ENCODE measurements around the gene CLDN15.

CLDN15 gene

GRCh38 chr7:101234636-101235035, 3.0 kb downstream of the CLDN15 start:
- peaks cover 0 to 4% of the 10 kb centered on the region in 2 donors for H3K27me3 ChIP-seq (ENCODE audit: control insufficient read depth in 1 of 2, insufficient read depth in 2 of 2, low read length in 2 of 2)
- no peaks in the 10 kb centered on the region for H3K9me3 ChIP-seq (ENCODE audit: low read length)
- H3K36me3 ChIP-seq (ENCODE audit: insufficient read depth, low read length), result peaks cover 5% of the 10 kb centered on the region
- H3K4me1 ChIP-seq (ENCODE audit: insufficient read depth, low read length), result peaks cover 15% of the 10 kb centered on the region
- no peak overlapping the region for H3K4me3 ChIP-seq (ENCODE audit: low read depth in 1 of 2, low read length in 2 of 2)
- H3K27ac ChIP-seq (ENCODE audit: low read depth, low read length), result no peak overlapping the region
- no peak overlapping the region for H3K9ac ChIP-seq (ENCODE audit: low read length)

GRCh38 chr7:101233907-101234547, 3.6 kb downstream of the CLDN15 start:
- Histone ChIP-seq H3K9ac (ENCODE audit: low read length) (no peak overlapping the region), H3K27me3 (ENCODE audit: control insufficient read depth in 1 of 2, insufficient read depth in 2 of 2, low read length in 2 of 2) (peaks cover 0 to 4% of the 10 kb centered on the region in 2 donors), H3K36me3 (ENCODE audit: insufficient read depth, low read length) (no peaks in the 10 kb centered on the region)

GRCh38 chr7:101232141-101232850, 5.3 kb downstream of the CLDN15 start:
- Histone ChIP-seq H3K27me3 (ENCODE audit: control insufficient read depth in 1 of 2, insufficient read depth in 2 of 2, low read length in 2 of 2) (peaks cover 0 to 4% of the 10 kb centered on the region in 2 donors), H3K4me1 (ENCODE audit: insufficient read depth, low read length) (peaks cover 3% of the 10 kb centered on the region), H3K4me3 (ENCODE audit: low read depth in 1 of 2, low read length in 2 of 2) (no peak overlapping the region), H3K9ac (ENCODE audit: low read length) (no peak overlapping the region), H3K9me3 (ENCODE audit: low read length) (no peaks in the 10 kb centered on the region), H3K27ac (ENCODE audit: low read depth, low read length) (no peak overlapping the region), H3K36me3 (ENCODE audit: insufficient read depth, low read length) (peaks cover 7% of the 10 kb centered on the region)

More at GRCh38 chr7:101233907-101234547, 3.6 kb downstream of the CLDN15 start:
- H3K27ac ChIP-seq (ENCODE audit: low read depth, low read length), result no peak overlapping the region
- peaks cover 15% of the 10 kb centered on the region for H3K4me1 ChIP-seq (ENCODE audit: insufficient read depth, low read length)
- H3K4me3 ChIP-seq (ENCODE audit: low read depth in 1 of 2, low read length in 2 of 2), result no peak overlapping the region
- no peaks in the 10 kb centered on the region for H3K9me3 ChIP-seq (ENCODE audit: low read length)

GRCh38 chr7:101231644-101232043, 6.0 kb downstream of the CLDN15 start:
- no peak overlapping the region for H3K9ac ChIP-seq (ENCODE audit: low read length)
- no peak overlapping the region for H3K27ac ChIP-seq (ENCODE audit: low read depth, low read length)
- no peaks in the 10 kb centered on the region for H3K4me1 ChIP-seq (ENCODE audit: insufficient read depth, low read length)
- peaks cover 0 to 4% of the 10 kb centered on the region in 2 donors for H3K27me3 ChIP-seq (ENCODE audit: control insufficient read depth in 1 of 2, insufficient read depth in 2 of 2, low read length in 2 of 2)
- no peak overlapping the region for H3K4me3 ChIP-seq (ENCODE audit: low read depth in 1 of 2, low read length in 2 of 2)
- H3K9me3 ChIP-seq (ENCODE audit: low read length), result no peaks in the 10 kb centered on the region
- H3K36me3 ChIP-seq (ENCODE audit: insufficient read depth, low read length), result peaks cover 10% of the 10 kb centered on the region

GRCh38 chr7:101226721-101227120, 10.9 kb downstream of the CLDN15 start:
- H3K9me3 ChIP-seq (ENCODE audit: low read length), result no peaks in the 10 kb centered on the region
- H3K4me3 ChIP-seq (ENCODE audit: low read depth in 1 of 2, low read length in 2 of 2), result no peak overlapping the region
- H3K4me1 ChIP-seq (ENCODE audit: insufficient read depth, low read length), result no peaks in the 10 kb centered on the region
- peaks cover 29% of the 10 kb centered on the region for H3K36me3 ChIP-seq (ENCODE audit: insufficient read depth, low read length)
- no peak overlapping the region for H3K9ac ChIP-seq (ENCODE audit: low read length)
- no peaks in the 10 kb centered on the region for H3K27me3 ChIP-seq (ENCODE audit: control insufficient read depth in 1 of 2, insufficient read depth in 2 of 2, low read length in 2 of 2)
- no peak overlapping the region for H3K27ac ChIP-seq (ENCODE audit: low read depth, low read length)

GRCh38 chr7:101225650-101226049, 12.0 kb downstream of the CLDN15 start:
- H3K27ac ChIP-seq (ENCODE audit: low read depth, low read length), result no peak overlapping the region
- peaks cover 29% of the 10 kb centered on the region for H3K36me3 ChIP-seq (ENCODE audit: insufficient read depth, low read length)
- no peaks in the 10 kb centered on the region for H3K9me3 ChIP-seq (ENCODE audit: low read length)
- H3K4me1 ChIP-seq (ENCODE audit: insufficient read depth, low read length), result no peaks in the 10 kb centered on the region
- H3K4me3 ChIP-seq (ENCODE audit: low read depth in 1 of 2, low read length in 2 of 2), result no peak overlapping the region
- no peaks in the 10 kb centered on the region for H3K27me3 ChIP-seq (ENCODE audit: control insufficient read depth in 1 of 2, insufficient read depth in 2 of 2, low read length in 2 of 2)
- no peak overlapping the region for H3K9ac ChIP-seq (ENCODE audit: low read length)

GRCh38 chr7:101223528-101223927, 14.1 kb downstream of the CLDN15 start:
- H3K27ac ChIP-seq (ENCODE audit: low read depth, low read length), result no peak overlapping the region
- peaks cover 8% of the 10 kb centered on the region for H3K4me1 ChIP-seq (ENCODE audit: insufficient read depth, low read length)
- no peak overlapping the region for H3K9ac ChIP-seq (ENCODE audit: low read length)
- H3K27me3 ChIP-seq (ENCODE audit: control insufficient read depth in 1 of 2, insufficient read depth in 2 of 2, low read length in 2 of 2), result no peaks in the 10 kb centered on the region
- peaks cover 28% of the 10 kb centered on the region for H3K36me3 ChIP-seq (ENCODE audit: insufficient read depth, low read length)
- no peak overlapping the region for H3K4me3 ChIP-seq (ENCODE audit: low read depth in 1 of 2, low read length in 2 of 2)
- H3K9me3 ChIP-seq (ENCODE audit: low read length), result no peaks in the 10 kb centered on the region

GRCh38 chr7:101222275-101222830, 15.2 kb downstream of the CLDN15 start:
- H3K27me3 ChIP-seq (ENCODE audit: control insufficient read depth in 1 of 2, insufficient read depth in 2 of 2, low read length in 2 of 2), result no peaks in the 10 kb centered on the region
- H3K4me3 ChIP-seq (ENCODE audit: low read depth in 1 of 2, low read length in 2 of 2), result no peak overlapping the region
- peaks cover 10% of the 10 kb centered on the region for H3K4me1 ChIP-seq (ENCODE audit: insufficient read depth, low read length)
- no peaks in the 10 kb centered on the region for H3K9me3 ChIP-seq (ENCODE audit: low read length)
- H3K36me3 ChIP-seq (ENCODE audit: insufficient read depth, low read length), result peaks cover 22% of the 10 kb centered on the region
- no peak overlapping the region for H3K27ac ChIP-seq (ENCODE audit: low read depth, low read length)
- H3K9ac ChIP-seq (ENCODE audit: low read length), result no peak overlapping the region

GRCh38 chr7:101220295-101220694, 17.3 kb downstream of the CLDN15 start:
- peaks cover 20% of the 10 kb centered on the region for H3K4me1 ChIP-seq (ENCODE audit: insufficient read depth, low read length)
- peaks cover 21% of the 10 kb centered on the region for H3K36me3 ChIP-seq (ENCODE audit: insufficient read depth, low read length)
- H3K9ac ChIP-seq (ENCODE audit: low read length), result no peak overlapping the region
- no peaks in the 10 kb centered on the region for H3K27me3 ChIP-seq (ENCODE audit: control insufficient read depth in 1 of 2, insufficient read depth in 2 of 2, low read length in 2 of 2)
- H3K9me3 ChIP-seq (ENCODE audit: low read length), result no peaks in the 10 kb centered on the region
- no peak overlapping the region for H3K4me3 ChIP-seq (ENCODE audit: low read depth in 1 of 2, low read length in 2 of 2)
- no peak overlapping the region for H3K27ac ChIP-seq (ENCODE audit: low read depth, low read length)

GRCh38 chr7:101218236-101219125, 19.1 kb downstream of the CLDN15 start:
- Histone ChIP-seq H3K9me3 (ENCODE audit: low read length) (no peaks in the 10 kb centered on the region), H3K9ac (ENCODE audit: low read length) (peak overlapping the region; percentile 75), H3K27me3 (ENCODE audit: control insufficient read depth in 1 of 2, insufficient read depth in 2 of 2, low read length in 2 of 2) (no peaks in the 10 kb centered on the region), H3K4me1 (ENCODE audit: insufficient read depth, low read length) (peaks cover 24% of the 10 kb centered on the region), H3K4me3 (ENCODE audit: low read depth in 1 of 2, low read length in 2 of 2) (peak overlapping the region; percentile 91 to 99), H3K36me3 (ENCODE audit: insufficient read depth, low read length) (peaks cover 18% of the 10 kb centered on the region), H3K27ac (ENCODE audit: low read depth, low read length) (peak overlapping the region; percentile 63)
